ENCODE data around the gene SOX15.
A peak's percentile ranks its signal among the peaks of the same experiment; 100 is the strongest.

The SOX15 gene

DNA sequence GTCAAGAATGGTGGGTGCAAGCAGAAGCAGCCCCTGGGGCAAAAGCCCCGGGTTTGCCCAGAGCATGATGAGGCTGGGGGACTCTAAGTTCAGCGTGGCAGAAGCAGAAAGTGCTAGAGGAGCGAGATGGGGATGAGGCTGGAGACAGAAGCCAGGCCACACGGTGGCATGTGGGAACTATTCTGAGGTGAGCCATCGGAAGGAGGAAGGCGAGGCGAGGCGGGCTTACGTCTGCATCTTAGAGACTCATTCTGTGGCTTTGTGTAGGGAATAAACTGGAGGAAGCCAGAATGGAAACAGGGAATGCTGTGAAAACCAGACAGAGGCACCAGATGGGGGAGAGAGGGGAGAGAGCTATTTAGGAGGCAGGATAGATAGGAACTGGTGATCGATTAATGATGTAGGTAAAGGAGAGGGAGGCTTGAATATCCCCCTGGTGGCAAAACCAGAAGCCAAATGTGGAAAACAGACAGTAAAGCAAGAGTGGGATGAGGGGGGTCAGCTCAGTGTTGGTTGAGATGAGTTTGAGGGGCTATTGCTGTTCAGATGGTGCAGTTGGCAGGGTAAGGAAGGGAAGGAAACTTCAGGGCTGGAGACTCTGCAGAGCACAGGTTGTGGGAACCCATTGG is 34.5 kb downstream of the SOX15 start:
- TF ChIP-seq CTCF (conservative IDR thresholded peaks at IDR 0.05; ENCODE audit: low read depth, low read length) = peak; percentile 31
- H3K4me3 ChIP-seq (ENCODE audit: low read length) = no peak overlapping the region
- DNase-seq (ENCODE audit: low read depth) = no peak

- no peak for TF ChIP-seq CTCF (conservative IDR thresholded peaks at IDR 0.05; ENCODE audit: low read depth, low read length)
- DNase-seq (ENCODE audit: low read depth) = no peak
- no peak overlapping the region for H3K4me3 ChIP-seq (ENCODE audit: low read length)
Measured at GRCh38 chr17:7553356-7553755, 36.5 kb downstream of the SOX15 start.

GRCh38 chr17:7552621-7553051 is 37.3 kb downstream of the SOX15 start:
- no peak for TF ChIP-seq CTCF (conservative IDR thresholded peaks at IDR 0.05; ENCODE audit: low read depth, low read length)
- H3K4me3 ChIP-seq (ENCODE audit: low read length) = no peak overlapping the region
- no peak for DNase-seq (ENCODE audit: low read depth)

DNA sequence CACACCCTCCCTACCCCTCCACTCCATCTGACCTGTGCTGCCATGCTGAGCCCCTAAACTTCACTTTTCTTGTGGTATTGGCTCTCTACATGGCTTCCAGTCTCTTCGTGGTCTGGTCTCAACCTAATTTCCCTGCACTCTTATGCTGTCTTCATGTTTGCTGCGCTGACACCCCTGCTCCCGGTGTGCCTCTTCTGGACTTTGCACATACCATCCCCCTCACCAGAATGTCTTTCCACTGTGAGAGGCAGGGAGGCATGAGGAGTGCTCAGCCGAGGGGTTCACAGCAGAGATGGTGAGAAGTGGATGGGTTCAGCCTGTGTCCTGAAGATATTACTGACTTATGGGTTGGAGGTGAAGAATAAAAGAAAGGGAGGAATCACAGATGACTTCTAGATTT is 38.5 kb downstream of the SOX15 start:
- H3K4me3 ChIP-seq (ENCODE audit: low read length) = no peak overlapping the region
- no peak for DNase-seq (ENCODE audit: low read depth)
- TF ChIP-seq CTCF (conservative IDR thresholded peaks at IDR 0.05; ENCODE audit: low read depth, low read length) = no peak

GRCh38 chr17:7550344-7550743 is 39.5 kb downstream of the SOX15 start:
- TF ChIP-seq CTCF (conservative IDR thresholded peaks at IDR 0.05; ENCODE audit: low read depth, low read length) = no peak
- DNase-seq (ENCODE audit: low read depth) = no peak
- H3K4me3 ChIP-seq (ENCODE audit: low read length) = no peak overlapping the region

- peak overlapping the region; percentile 51 for H3K4me3 ChIP-seq (ENCODE audit: low read length)
- no peak for DNase-seq (ENCODE audit: low read depth)
- no peak for TF ChIP-seq CTCF (conservative IDR thresholded peaks at IDR 0.05; ENCODE audit: low read depth, low read length)
Measured at GRCh38 chr17:7549401-7550055, 40.4 kb downstream of the SOX15 start.

All from retinal pigment epithelial cell (primary cell).